NT2/D1 (cell line): ENCODE data around the gene CSRNP2.

Source experiments
- YY1 ChIP-seq: IDR thresholded peaks from 2 replicates; pipeline ENCODE4 v1.6.1; 2011; ENCODE audit not compliant: insufficient read length, insufficient read depth
- ZNF274 ChIP-seq: IDR thresholded peaks from 2 replicates; pipeline ENCODE4 v1.6.1; 2011; ENCODE audit warnings: mild to moderate bottlenecking, low read depth, low read length

GRCh38 chr12:51077930-51078329 is 5.5 kb downstream of the CSRNP2 start:
- no peak for TF ChIP-seq YY1
- TF ChIP-seq ZNF274 = no peak
